Caco-2 (cell line): ENCODE results near the gene ZNF609. TPM values are rescaled to one million over a fixed set of nuclear protein-coding genes. Genes with fewer than 3 reads are reported as not detected.
A peak's percentile ranks its signal among the peaks of the same experiment; 100 is the strongest.
"Not testable (repeated sequence)": the region's sequence is repeated elsewhere in the genome, so short reads cannot be mapped to it uniquely, and the experiment has no call there.

ENCODE experiments used
- BruUV-seq: library from RNA; stranded (reverse); fragments of 400-500 nt; replicated peaks from 2 replicates; lab custom pipeline; 2021; lab: Mats Ljungman, UMichigan
- CTCF ChIA-PET: fragments of 300-600 bp; sonication (Branson Sonifier 250); formaldehyde crosslinking; loops from one replicate; lab custom pipeline; 2022; ENCODE audit warnings: antibody characterized with exemption; lab: Charles Lee
- POLR2A ChIA-PET: fragments of 300-600 bp; sonication (Branson Sonifier 250); formaldehyde crosslinking; loops from one replicate; lab custom pipeline; 2022; ENCODE audit warnings: antibody characterized with exemption; lab: Charles Lee
- DNase-seq, 2 experiments: peaks; one replicate each; pipeline versions ENCODE4 v3.0.0 to v3.0.0-alpha.2; 2020 to 2022
- H3K27me3 ChIP-seq: replicated peaks from 2 replicates; pipeline ENCODE4 v1.6.0; 2011; ENCODE audit warnings: low read length; ENCODE audit not compliant: control insufficient read depth, insufficient read depth
- H3K36me3 ChIP-seq: 2 replicates; pipeline ENCODE4 v1.5.1; 2011; ENCODE audit warnings: low read length; ENCODE audit not compliant: control insufficient read depth, insufficient read depth
- H3K4me1 ChIP-seq: fragments of 250-450 bp; sonication (Bioruptor Pico); 2 replicates; pipeline ENCODE4 v1.5.1; 2020; ENCODE audit warnings: mild to moderate bottlenecking
- H3K4me3 ChIP-seq: 2 replicates; pipeline ENCODE4 v1.5.1; 2011; ENCODE audit warnings: low read depth, mild to moderate bottlenecking, control low read depth, low read length
- H3K9me3 ChIP-seq: fragments of 250-450 bp; sonication (Bioruptor Pico); 2 replicates; pipeline ENCODE4 v1.5.1; 2020; ENCODE audit warnings: mild to moderate bottlenecking, moderate library complexity
- H3K27ac Mint-ChIP-seq: one replicate; pipeline ENCODE4 v1.8.0; 2022; ENCODE audit warnings: mixed read lengths; ENCODE audit not compliant: unreplicated experiment
- H3K27me3 Mint-ChIP-seq: one replicate; pipeline ENCODE4 v1.8.0; 2022; ENCODE audit warnings: mixed read lengths; ENCODE audit not compliant: insufficient read depth, unreplicated experiment
- H3K36me3 Mint-ChIP-seq: one replicate; pipeline ENCODE4 v1.8.0; 2022; ENCODE audit warnings: mild to moderate bottlenecking, mixed read lengths; ENCODE audit not compliant: insufficient read depth, unreplicated experiment
- H3K4me1 Mint-ChIP-seq: one replicate; pipeline ENCODE4 v1.8.0; 2022; ENCODE audit warnings: low read depth, mixed read lengths; ENCODE audit not compliant: unreplicated experiment
- H3K4me3 Mint-ChIP-seq: one replicate; pipeline ENCODE4 v1.8.0; 2022; ENCODE audit warnings: mild to moderate bottlenecking, moderate library complexity, mixed read lengths; ENCODE audit not compliant: unreplicated experiment
- H3K9me3 Mint-ChIP-seq: one replicate; pipeline ENCODE4 v1.8.0; 2022; ENCODE audit warnings: mixed read lengths; ENCODE audit not compliant: unreplicated experiment
- CTCF ChIP-seq, 2 experiments: fragments of 200-600 bp in 1 of 2; IDR thresholded peaks; 1 replicate in 1 of 2; 2 replicates in 1 of 2; pipeline versions ENCODE4 v1.5.1 to v1.8.0; 2011 to 2022; ENCODE audit warnings: antibody characterized with exemption in 1 of 2, control low read depth in 1 of 2, inconsistent platforms in 1 of 2, low read depth in 1 of 2, low read length in 1 of 2, mild to moderate bottlenecking in 1 of 2, moderate library complexity in 1 of 2; ENCODE audit not compliant: insufficient read depth in 1 of 2, severe bottlenecking in 1 of 2, unreplicated experiment in 1 of 2
- intact Hi-C: fragments of 100-400 bp; cut with micrococcal nuclease; formaldehyde crosslinking; loops from one replicate; pipeline ENCODE4 v1.10.0; 2022; ENCODE audit not compliant: unreplicated experiment
- total RNA-seq: library from RNA; stranded (reverse); gene quantifications from 2 replicates; pipeline ENCODE4 v1.2.3, GENCODE V29; 2022

ZNF609 gene
- total RNA-seq, 1 experiment from 2014 or later, result 30.1 TPM

DNA sequence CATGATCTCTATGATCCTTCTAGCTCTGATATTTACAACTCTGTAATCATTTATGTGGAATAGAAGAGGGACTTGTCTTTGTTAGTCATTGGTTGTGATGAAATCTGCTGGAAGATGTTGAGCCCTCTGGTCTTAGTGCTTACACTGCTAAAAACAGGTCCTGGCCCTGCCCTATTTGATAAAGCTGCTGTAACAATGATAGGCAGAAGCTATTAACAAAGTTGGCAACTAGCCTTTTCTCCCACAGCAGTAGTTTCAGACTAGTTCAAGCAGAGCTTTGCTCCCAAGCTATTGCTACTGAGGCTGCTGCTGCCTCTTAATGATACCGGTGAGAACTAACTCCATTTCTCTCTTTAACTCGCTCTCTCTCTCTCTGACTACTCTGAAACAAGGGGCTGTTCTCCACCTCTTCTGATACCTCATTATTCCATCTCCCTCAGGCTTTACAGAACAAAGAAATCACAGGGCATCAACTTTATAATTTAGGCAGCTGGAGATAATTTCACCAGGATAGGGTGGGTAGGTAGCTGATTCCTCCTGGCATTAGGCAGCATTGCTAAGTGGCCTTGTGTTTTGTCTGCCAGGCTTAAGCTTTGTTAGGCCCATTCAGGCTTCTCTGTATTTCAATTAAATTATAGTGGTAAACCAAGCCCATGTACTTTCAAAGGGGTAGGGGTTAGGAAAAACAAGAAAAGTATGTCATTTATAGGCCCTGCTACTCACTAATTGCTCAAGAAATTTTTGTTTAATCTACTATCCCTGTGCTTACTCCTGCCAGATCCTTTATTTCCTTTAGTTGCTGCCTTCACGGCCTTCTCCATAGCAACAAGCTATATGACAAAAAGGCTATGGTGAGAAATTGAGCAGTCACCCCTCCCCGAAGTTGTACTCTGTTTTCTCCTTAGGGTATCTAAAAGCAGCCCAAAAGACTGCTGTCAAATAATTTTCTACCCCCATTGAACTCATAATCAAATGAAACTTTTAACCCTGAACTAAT, 175.4 kb downstream of the ZNF609 start:
- BruUV-seq, result TSS peak; percentile 14
- H3K4me3 Mint-ChIP-seq, result peak overlapping the region; percentile 67
- H3K36me3 Mint-ChIP-seq, result peaks cover 21% of the 10 kb centered on the region
- Histone ChIP-seq H3K4me1 (peaks cover 66% of the 10 kb centered on the region), H3K4me3 (no peak overlapping the region), H3K9me3 (no peaks in the 10 kb centered on the region), H3K27me3 (no peaks in the 10 kb centered on the region), H3K36me3 (no peaks in the 10 kb centered on the region; the same call in 1 of the 2 replicates)
- no peak for TF ChIP-seq CTCF (IDR thresholded peaks at IDR 0.05; ENCODE audit: insufficient read depth in 1 of 2, low read depth in 1 of 2, low read length in 1 of 2, severe bottlenecking in 1 of 2, unreplicated experiment in 1 of 2)
- POLR2A ChIA-PET, result interaction anchor here (0.5 to 1.0 kb wide), 6 partner anchors 16 to 1176 kb away, joined by 3 to 8 read pairs (median 3); partner anchors contain the start of gene TRIP4
- no peaks in the 10 kb centered on the region for H3K27me3 Mint-ChIP-seq
- CTCF ChIA-PET, result interaction anchor here (0.6 to 1.9 kb wide), 4 partner anchors 18 to 95 kb away, joined by 3 to 9 read pairs (median 4); no protein-coding TSS in a partner anchor
- no peaks in the 10 kb centered on the region for H3K9me3 Mint-ChIP-seq
- DNase-seq, result peak; percentile 62 to 65
- H3K27ac Mint-ChIP-seq, result peak overlapping the region; percentile 66
- peaks cover 45% of the 10 kb centered on the region for H3K4me1 Mint-ChIP-seq
- intact Hi-C loops, result loop anchor here (1.0 to 2.0 kb wide), 2 partner anchors 16 to 37 kb away; no protein-coding TSS in a partner anchor

GRCh38 chr15:64636556-64636955, 176.2 kb downstream of the ZNF609 start:
- H3K27ac Mint-ChIP-seq, result peak overlapping the region; percentile 66
- Histone ChIP-seq H3K27me3 (no peaks in the 10 kb centered on the region), H3K4me3 (no peak overlapping the region), H3K9me3 (no peaks in the 10 kb centered on the region), H3K4me1 (peaks cover 71% of the 10 kb centered on the region), H3K36me3 (no peaks in the 10 kb centered on the region; the same call in 1 of the 2 replicates)
- peaks cover 16% of the 10 kb centered on the region for H3K36me3 Mint-ChIP-seq
- DNase-seq, result no peak
- no peaks in the 10 kb centered on the region for H3K27me3 Mint-ChIP-seq
- peaks cover 49% of the 10 kb centered on the region for H3K4me1 Mint-ChIP-seq
- H3K4me3 Mint-ChIP-seq, result no peak overlapping the region
- POLR2A ChIA-PET, result interaction anchor here (0.6 kb wide), 1 partner anchor 29 kb away, joined by 3 read pairs; no protein-coding TSS in a partner anchor
- intact Hi-C loops, result no loop called here
- CTCF ChIA-PET, result no interaction called here
- no peaks in the 10 kb centered on the region for H3K9me3 Mint-ChIP-seq
- no peak for TF ChIP-seq CTCF (IDR thresholded peaks at IDR 0.05; ENCODE audit: insufficient read depth in 1 of 2, low read depth in 1 of 2, low read length in 1 of 2, severe bottlenecking in 1 of 2, unreplicated experiment in 1 of 2)
- no TSS peak for BruUV-seq

DNA sequence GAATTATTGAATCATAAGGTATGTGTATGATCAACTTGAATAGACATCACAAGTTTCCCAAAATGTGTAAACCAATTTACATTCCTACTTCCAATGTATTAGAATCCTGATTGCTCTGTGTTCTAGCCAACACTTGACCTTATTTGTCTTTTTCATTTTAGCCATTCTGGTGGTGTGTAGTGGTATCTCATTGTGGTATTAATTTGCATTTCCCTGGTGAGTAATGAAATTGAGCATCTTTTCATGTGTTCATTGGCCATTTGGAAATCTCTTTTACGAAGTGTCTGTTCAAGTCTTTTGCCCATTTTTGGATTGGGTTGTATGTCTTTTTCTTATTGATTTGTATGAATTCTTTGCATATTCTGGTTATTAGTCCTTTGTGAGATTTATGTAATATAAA, 177.0 kb downstream of the ZNF609 start:
- Mint-ChIP-seq H3K4me3 (no peak overlapping the region), H3K27me3 (no peaks in the 10 kb centered on the region), H3K27ac (no peak overlapping the region), H3K36me3 (peaks cover 16% of the 10 kb centered on the region), H3K9me3 (no peaks in the 10 kb centered on the region), H3K4me1 (peaks cover 52% of the 10 kb centered on the region)
- H3K4me1 ChIP-seq, result peaks cover 79% of the 10 kb centered on the region
- H3K36me3 ChIP-seq, result no peaks in the 10 kb centered on the region; the same call in 1 of the 2 replicates
- H3K4me3 ChIP-seq, result no peak overlapping the region
- ChIA-PET CTCF (no interaction called here), POLR2A (no interaction called here)
- no TSS peak for BruUV-seq
- intact Hi-C loops, result no loop called here
- H3K9me3 ChIP-seq, result no peaks in the 10 kb centered on the region
- TF ChIP-seq CTCF (IDR thresholded peaks at IDR 0.05; ENCODE audit: insufficient read depth in 1 of 2, low read depth in 1 of 2, low read length in 1 of 2, severe bottlenecking in 1 of 2, unreplicated experiment in 1 of 2), result no peak
- H3K27me3 ChIP-seq, result no peaks in the 10 kb centered on the region
- DNase-seq, result no peak

- CTCF ChIA-PET, result not testable (repeated sequence)
These were observed 179.4 kb downstream of the ZNF609 start for GRCh38 chr15:64639744-64640143.

More at GRCh38 chr15:64639744-64640143, 179.4 kb downstream of the ZNF609 start:
- POLR2A ChIA-PET, H3K4me3 ChIP-seq, DNase-seq, H3K27me3 Mint-ChIP-seq, H3K27me3 ChIP-seq, H3K4me3 Mint-ChIP-seq, H3K9me3 ChIP-seq, BruUV-seq, H3K36me3 ChIP-seq, H3K9me3 Mint-ChIP-seq: not testable (repeated sequence)
- H3K4me1 Mint-ChIP-seq, result peaks cover 58% of the 10 kb centered on the region
- intact Hi-C loops, result loop anchor here (5.0 kb wide), 1 partner anchor 182 kb away; no protein-coding TSS in a partner anchor
- peak overlapping the region; percentile 84 for H3K27ac Mint-ChIP-seq
- H3K36me3 Mint-ChIP-seq, result peaks cover 10% of the 10 kb centered on the region
- peaks cover 82% of the 10 kb centered on the region for H3K4me1 ChIP-seq
